ENCODE data around the gene ACTL9. TPM values are rescaled to one million over a fixed set of nuclear protein-coding genes. Genes with fewer than 3 reads are reported as not detected.

Gene ACTL9
- total RNA-seq, result not detected in 2 replicates

GRCh38 chr19:8698433-8699063 is at the start of gene ACTL9:
TSS of gene ACTL9 (minus strand) at chr19:8698795. CDS start at chr19:8698701, 94 bp downstream.

GRCh38 chr19:8721334-8721733 is 22.7 kb upstream of the ACTL9 start, which contains the start of gene OR2Z1:
TSS of gene OR2Z1 (plus strand) at chr19:8721634. CDS start at chr19:8731029, 9,395 bp downstream.

Other genes starting within 250 kb of the ACTL9 start
- gene PRAM1, start 196.2 kb downstream of the ACTL9 start, total RNA-seq, result not detected in 2 replicates
- gene ZNF414, start 184.6 kb downstream of the ACTL9 start, total RNA-seq, result 1.2 and 9.8 TPM in 2 replicates
- 0.21 TPM in 1 of 2 replicates, not detected in the other for gene MYO1F, start 121.4 kb downstream of the ACTL9 start, total RNA-seq
- gene ADAMTS10, start 88.1 kb downstream of the ACTL9 start, total RNA-seq, result 0.24 TPM in 1 of 2 replicates, not detected in the other
- gene NFILZ, start 68.2 kb downstream of the ACTL9 start, total RNA-seq, result not detected in 2 replicates
- gene OR2Z1, start 22.8 kb upstream of the ACTL9 start, total RNA-seq, result not detected in 2 replicates
- 20.5 and 25.8 TPM in 2 replicates for gene ZNF558, start 133.5 kb upstream of the ACTL9 start, total RNA-seq
- gene MBD3L1, start 133.6 kb upstream of the ACTL9 start, total RNA-seq, result not detected in 2 replicates